NOMO-1 treated with DMSO at 0.1 percent for 48 hours (cell line): Measurements from ENCODE around the gene TBC1D2B.
"Not testable (repeated sequence)": the region's sequence is repeated elsewhere in the genome, so short reads cannot be mapped to it uniquely, and the experiment has no call there.

Source experiments
- DNase-seq: peaks from one replicate; lab custom pipeline; 2025; ENCODE audit not compliant: unreplicated experiment; lab: John Stamatoyannopoulos, UW

TBC1D2B gene

GRCh38 chr15:77991658-77992201 is 85.8 kb downstream of the TBC1D2B start:
- DNase-seq = not testable (repeated sequence)

- no peak for DNase-seq
These were observed 86.5 kb downstream of the TBC1D2B start for GRCh38 chr15:77991029-77991406.

DNA sequence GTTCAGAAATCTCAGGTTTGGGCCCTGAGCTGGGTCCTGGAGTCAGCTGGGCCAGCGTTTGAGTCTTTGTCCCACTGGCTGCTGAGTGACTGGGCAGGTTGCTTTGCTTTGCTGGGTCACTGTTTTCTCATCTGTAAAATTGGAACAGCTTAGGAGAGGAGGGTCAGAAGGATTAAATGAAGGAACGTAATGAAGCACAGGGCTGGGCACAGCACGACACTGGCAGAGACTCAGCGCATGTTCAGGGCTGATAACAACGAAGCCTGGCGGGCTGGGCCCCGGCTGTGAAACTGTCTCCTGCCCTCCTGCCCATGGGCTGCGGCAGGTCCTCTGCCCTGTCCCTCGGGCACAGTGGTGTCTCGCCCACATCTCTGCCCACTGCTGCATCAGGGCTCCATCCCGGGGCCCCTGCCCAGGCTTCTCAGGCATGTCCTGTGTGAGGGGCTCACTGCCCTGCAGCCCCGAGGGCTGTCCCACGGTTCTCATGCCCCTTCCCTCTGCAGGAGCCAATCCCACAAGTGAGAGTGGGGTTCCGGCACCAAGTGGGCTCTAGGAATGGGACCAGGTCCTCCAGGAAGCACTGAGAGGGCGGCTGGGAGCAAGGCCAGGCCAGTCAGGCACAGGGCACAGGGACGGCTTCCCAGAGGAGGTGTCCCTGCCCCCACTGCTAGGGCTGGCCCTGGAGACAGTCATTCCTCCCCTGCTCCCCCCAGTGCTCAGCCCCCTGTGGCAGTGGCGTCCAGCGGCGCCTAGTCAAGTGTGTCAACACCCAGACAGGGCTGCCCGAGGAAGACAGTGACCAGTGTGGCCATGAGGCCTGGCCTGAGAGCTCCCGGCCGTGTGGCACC is 88.0 kb downstream of the TBC1D2B start:
- no peak for DNase-seq

DNA sequence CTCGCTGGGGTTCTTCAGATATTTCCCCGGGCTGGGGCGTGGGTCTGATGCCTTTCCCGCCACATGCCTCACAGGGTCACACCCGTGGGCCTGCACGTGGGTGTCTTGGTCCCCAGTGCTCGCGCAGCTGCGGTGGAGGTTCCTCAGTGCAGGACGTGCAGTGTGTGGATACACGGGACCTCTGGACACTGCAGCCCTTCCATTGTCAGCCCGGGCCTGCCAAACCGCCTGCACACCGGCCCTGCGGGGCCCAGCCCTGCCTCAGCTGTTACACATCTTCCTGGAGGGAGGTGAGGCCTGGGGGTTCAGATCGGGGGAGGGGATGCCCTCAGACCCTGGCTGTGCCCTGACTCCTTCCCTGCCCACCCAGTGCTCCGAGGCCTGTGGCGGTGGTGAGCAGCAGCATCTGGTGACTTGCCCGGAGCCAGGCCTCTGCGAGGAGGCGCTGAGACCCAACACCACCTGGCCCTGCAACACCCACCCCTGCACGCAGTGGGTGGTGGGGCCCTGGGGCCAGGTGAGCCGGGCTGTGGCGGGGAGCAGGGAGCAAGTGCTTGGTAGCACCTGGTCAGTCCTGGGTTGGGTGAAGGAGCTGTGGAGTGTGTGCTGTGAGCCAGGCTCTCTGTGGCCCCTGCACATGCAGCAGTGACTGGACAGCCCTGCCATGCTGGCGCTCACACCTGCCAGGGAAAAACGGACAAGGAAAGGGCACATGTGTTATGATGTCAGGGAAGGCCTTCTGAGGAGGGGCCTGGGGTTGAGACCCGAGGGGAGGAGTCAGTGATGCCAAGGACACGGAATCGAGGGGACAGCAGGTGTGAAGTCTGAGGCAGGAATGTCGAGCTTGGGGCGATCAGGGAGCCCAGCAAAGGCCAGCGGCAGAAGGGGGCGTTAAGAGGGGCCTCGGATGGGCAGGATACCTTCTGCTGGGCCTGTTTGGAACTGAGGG is 88.9 kb downstream of the TBC1D2B start:
- DNase-seq = no peak

DNA sequence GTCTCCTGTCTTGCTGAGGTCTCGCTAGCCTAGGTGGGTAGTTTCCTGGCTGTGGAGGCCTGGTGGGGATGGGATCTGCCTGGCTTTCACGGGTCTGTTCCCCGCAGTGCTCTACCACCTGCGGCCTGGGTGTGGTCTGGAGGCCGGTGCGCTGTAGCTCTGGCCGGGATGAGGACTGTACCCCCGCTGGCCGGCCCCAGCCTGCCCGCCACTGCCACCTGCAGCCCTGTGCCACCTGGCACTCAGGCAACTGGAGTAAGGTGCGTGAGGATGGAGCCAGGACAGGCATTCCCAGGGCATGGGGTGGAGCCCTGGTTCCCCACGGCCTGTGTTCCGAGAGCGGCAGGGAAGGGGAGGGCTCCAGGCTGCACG is 89.8 kb downstream of the TBC1D2B start:
- DNase-seq = not testable (repeated sequence)

DNA sequence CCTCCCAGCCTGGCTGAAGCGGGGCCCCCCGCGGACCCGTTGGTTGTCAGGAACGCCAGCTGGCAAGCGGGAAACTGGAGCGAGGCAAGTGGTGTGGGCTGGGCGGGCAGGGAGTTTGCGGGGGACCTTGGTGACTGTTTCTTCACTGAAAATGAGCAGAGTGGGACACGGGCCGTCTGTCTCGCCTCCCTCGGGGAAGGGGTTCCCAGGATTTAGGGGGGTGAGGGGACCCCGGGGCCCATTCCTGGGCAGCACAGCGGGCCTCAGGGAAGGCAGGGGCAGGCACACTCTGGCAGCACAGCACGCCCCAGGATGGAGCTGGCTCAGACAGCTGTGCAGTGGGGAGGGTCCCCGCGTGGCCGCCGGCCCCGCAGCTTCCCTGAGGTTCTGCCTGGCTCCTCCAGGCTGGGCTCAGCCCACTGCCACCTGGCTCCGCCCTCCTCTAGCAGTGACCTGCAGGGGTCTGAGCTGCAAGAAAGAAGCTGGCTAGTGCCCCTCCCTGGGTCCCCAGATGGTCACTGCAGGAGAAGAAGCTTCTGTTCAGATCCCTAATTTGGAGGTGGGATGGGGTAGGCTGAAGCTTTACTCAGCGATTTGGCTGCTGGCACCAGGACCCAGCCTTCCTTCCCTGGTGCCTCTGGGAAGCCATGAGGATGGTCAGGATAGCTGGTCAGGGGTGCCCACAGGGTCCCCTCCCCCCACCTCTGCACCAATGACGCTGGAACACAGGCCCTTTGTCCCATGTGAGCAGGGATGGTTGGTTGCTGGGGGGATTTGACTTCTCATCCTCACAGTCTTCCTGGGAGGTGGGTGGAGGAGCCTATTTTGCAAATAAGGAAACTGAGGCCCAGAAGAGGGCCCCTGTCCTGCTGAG is 90.4 kb downstream of the TBC1D2B start:
- DNase-seq = no peak

DNA sequence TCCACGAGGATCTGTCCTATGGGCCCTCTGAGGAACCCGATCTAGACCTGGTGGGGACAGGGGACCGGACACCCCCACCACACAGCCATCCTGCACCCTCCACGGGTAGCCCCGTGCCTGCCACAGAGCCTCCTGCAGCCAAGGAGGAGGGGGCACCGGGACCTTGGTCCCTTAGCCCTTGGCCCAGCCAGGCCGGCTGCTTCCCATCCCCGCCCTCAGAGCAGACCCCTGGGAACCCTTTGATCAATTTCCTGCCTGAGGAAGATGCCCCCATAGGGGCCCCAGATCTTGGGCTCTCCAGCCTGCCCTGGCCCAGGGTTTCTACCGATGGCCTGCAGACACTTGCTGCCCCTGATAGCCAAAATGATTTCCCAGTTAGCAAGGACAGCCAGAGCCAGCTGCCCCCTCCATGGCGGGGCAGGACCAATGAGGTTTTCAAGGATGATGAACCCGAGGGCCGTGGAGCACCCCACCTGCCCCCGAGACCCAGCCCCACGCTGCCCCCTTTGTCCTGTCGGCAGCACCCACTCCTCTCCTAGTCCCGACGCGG is 91.5 kb downstream of the TBC1D2B start:
- DNase-seq = no peak

- DNase-seq = no peak
These were observed 92.2 kb downstream of the TBC1D2B start for GRCh38 chr15:77985031-77985930.

GRCh38 chr15:77984446-77984861 is 93.1 kb downstream of the TBC1D2B start:
- DNase-seq = no peak

DNA sequence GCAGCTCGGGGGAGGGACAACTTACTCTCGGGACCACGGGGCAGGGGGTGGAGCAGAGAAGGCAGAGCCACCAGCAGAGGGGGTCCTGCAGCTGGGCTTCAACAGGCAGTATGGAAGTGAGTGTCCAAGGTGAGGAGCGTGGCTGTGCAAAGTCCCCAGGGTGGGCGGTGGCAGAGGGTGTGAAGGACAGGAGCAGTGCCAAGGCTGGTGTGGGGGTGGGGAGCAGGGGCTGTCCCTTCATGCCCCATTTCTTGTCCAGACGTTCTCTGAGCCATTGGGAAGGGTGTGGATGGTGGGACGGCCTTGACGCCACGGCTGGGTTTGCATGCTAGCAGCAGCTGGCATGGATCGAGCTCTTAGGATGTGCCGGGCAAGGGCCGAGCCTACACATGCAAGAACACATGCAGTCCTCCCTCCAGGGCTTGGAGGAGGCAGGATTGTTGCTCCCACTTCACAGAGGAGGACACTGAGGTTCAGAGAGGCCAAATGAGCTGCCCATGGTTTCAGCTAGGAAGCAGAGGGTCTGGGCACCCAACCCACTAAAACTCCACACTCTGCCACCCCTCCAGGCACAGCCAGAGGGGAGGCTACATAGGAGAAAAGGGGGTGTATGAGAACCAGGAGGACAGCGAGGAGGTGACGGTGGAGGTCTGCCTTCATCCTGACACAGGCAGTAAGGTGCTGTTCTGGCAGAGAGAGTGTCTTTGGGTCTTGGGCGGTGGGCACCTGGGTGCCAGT is 93.6 kb downstream of the TBC1D2B start:
- DNase-seq = no peak

GRCh38 chr15:77983091-77983707 is 94.3 kb downstream of the TBC1D2B start:
- no peak for DNase-seq

DNA sequence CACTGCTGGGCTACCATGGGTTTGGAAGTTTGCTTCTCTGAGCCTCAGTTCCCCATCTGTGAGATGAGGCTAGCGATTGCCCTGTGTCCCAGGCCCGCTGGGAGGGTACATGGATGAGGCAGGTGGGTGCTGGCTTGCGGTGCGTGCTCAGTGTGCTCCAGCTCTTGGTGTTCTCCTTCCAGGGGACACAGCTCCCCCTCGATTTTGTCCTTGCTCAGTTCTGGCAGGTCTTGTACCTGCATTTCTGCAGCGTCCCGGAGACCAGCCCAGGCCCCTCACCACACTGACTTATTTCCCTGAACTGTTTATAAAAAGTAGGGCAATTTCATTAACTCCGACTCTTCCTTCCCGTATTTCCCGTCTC is 95.4 kb downstream of the TBC1D2B start:
- no peak for DNase-seq

DNA sequence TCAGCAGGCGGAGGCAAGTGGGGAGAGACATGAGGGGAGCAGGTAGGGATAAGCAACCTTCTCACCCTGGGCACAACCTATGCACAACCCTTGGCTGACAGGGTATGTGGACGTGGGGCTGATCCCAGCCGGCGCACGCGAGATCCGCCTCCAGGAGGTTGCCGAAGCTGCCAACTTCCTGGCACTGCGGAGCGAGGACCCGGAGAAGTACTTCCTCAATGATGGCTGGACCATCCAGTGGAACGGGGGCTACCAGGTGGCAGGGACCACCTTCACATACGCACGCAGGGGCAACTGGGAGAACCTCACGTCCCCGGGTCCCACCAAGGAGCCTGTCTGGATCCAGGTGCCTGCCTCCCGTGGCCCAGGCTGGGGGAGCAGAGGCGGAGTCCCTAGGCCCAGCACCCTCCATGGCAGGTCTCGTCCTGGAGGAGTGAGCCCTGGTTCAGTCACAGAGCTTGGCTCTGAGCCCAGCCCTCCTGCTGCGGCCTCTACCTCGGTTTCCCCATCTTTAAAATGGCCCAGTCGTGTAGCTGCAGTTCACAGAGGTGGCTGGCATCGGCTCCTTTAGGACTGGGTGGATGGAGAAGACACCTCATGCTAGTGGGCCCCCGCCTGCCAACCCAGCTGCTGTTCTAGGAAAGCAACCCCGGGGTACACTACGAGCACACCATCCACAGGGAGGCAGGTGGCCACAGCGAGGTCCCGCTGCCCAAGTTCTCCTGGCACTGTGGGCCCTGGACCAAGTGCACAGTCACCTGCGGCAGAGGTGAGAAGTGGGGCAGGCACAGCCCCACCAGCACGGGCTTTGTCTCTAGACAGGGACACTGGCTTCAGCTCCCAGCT is 96.0 kb downstream of the TBC1D2B start:
- no peak for DNase-seq

DNA sequence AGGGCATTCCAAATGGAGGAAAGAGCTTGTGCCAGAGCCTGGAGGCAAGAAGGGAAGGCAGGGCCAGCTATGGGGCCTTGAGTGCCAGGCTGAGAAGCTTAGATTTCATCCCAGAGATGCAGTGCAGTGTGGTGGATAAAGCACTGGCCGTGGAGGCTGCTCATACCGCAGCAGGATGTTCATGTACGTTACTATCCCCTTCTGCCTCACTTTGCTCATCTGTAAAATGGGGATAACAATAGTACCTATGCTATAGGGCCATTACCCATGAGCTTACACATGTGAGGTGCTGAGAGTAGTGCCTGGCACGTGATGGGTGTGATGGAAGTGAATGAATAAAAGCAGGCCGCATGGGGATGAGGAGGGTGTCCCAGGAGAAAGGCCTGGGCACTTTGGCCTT is 96.8 kb downstream of the TBC1D2B start:
- DNase-seq = not testable (repeated sequence)

GRCh38 chr15:77980098-77980497 is 97.4 kb downstream of the TBC1D2B start:
- no peak for DNase-seq

GRCh38 chr15:77979157-77979556 is 98.4 kb downstream of the TBC1D2B start:
- DNase-seq = not testable (repeated sequence)

GRCh38 chr15:77978759-77979145 is 98.8 kb downstream of the TBC1D2B start:
- not testable (repeated sequence) for DNase-seq
